H1 (cell line): Measurements from ENCODE around the gene SLC22A23. TPM values are rescaled to one million over a fixed set of nuclear protein-coding genes. Genes with fewer than 3 reads are reported as not detected.

Source experiments
- CBX5 ChIP-seq: fragments of 300-800, 300-1000 bp; sonication (generic); IDR thresholded peaks from 2 replicates; pipeline ENCODE4 v1.7.1; 2016; ENCODE audit warnings: antibody characterized with exemption, low read length, low read depth
- CHD2 ChIP-seq: IDR thresholded peaks from 2 replicates; pipeline ENCODE4 v1.6.1; 2012; ENCODE audit warnings: low read length, improper control_type of control experiment
- SIX5 ChIP-seq: IDR thresholded peaks from 2 replicates; pipeline ENCODE4 v1.6.1; 2011; ENCODE audit warnings: mild to moderate bottlenecking, low read depth, low read length
- polyA plus RNA-seq, 7 experiments: library from polyadenylated mRNA; depleted of rRNA in 3 of 7; stranded (reverse) in 5 of 7; unstranded in 2 of 7; fragments of >200 nt in 5 of 7; fragments of 200-250 nt in 2 of 7; gene quantifications; 1 replicate in 5 of 7; 2 replicates in 1 of 7; 4 replicates in 1 of 7; pipeline versions ENCODE4 v1.2.1 to v1.2.3, GENCODE V29; 2011 to 2013; ENCODE audit warnings: missing spikeins in 2 of 7, mixed read lengths in 2 of 7
- total RNA-seq: library from RNA; stranded (reverse); fragmentation: NEBNext Ultra II Directional; extraction: Animal tissue kit (Norgen Biotek cat#: 25700); gene quantifications from 2 replicates; pipeline ENCODE4 v1.2.1, GENCODE V29; 2021

Gene SLC22A23
- total and polyA plus RNA-seq, 2 of the 8 experiments (the other 6 are each of a cell fraction or from before 2014, with no cell fraction given), result 9.9 to 38.4 TPM

DNA sequence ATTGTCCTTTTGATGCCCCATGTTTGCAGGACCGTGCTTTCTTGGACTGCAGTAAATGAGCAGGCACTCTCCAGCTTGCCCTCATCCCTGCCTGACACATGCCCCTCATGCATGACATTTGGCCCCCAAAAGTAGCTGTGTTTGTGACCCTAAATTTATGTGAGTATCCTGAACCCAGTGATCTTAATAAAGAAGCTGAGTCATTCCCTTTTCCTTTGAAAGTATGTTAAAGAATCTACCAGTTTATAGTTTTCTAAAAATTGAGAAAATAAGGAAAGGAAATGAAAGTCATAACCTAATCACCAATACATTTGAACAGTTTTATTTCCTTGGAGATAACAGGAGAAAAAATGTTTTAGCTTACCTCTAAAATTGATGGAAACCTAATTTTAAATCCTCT, 3.4 kb upstream of the SLC22A23 start (continued):
- no peak for TF ChIP-seq CBX5
- TF ChIP-seq CHD2, result no peak
- TF ChIP-seq SIX5, result no peak
- TF ChIP-seq, all 59 proteins: peak for 0
